HG03460 (cell line): ENCODE measurements around the gene HOXC10.

ENCODE experiments used
- ATAC-seq: cut with Tn5 transposase; IDR thresholded peaks from one replicate; pipeline ENCODE4 v1.9.1; 2021; ENCODE audit not compliant: unreplicated experiment

Gene HOXC10

GRCh38 chr12:53950789-53951576 lies 34.0 kb upstream of the HOXC10 start:
- no peak for ATAC-seq

DNA sequence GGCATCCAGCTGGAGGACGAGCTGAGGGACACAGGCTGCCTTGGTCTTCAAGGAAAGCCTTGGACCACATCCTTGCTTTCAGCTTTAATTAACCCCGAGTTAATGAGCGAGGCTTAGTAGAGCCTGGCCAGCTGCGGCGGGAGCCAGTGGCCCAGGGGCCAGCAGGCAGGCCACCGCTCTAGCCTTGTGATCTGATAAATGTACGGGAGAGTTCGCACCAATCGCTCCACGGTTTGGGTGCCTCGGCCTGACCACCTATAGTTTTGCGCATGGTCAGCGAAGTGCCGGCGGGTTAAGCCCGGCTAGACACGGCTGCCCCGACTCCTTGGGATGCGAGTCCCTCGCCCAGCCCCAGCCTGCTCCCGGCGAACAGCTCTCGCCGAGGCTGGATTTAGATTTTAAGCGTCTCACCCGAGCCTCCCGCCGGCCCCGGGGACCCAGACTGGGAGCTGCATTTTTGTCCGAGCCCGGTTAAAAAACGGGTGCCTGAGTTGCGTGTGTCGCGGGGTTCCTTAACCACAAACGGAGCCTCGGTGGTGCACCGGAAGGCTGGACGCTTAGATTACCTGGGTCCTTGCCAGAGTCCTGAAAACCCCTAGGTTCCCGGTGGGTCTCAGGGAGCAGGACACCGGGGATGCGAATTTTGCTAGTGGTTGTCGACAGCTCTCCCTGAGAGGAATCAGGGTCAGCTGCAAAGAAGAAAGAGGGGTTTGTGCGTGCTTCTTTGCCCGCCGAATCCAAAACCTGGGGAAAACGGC lies 33.2 kb upstream of the HOXC10 start:
- ATAC-seq: no peak

DNA sequence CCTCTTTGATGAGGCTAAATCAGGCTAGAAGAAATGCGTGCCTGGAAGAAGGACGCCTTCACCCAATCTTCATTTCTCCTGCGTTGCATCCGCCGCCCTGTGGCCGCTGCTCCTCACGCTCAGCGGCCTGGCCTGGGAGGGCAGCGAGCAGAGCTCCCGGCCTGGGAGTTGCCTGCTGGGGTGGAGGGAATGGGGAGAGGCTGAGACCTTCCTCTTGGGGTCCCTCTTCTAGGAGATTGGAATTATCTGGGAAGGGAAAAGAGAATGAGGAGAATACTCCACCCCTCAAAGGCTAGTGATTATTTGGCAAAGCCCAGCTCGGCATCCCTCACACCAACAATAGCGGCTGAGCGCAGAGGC lies 32.6 kb upstream of the HOXC10 start:
- ATAC-seq: no peak

DNA sequence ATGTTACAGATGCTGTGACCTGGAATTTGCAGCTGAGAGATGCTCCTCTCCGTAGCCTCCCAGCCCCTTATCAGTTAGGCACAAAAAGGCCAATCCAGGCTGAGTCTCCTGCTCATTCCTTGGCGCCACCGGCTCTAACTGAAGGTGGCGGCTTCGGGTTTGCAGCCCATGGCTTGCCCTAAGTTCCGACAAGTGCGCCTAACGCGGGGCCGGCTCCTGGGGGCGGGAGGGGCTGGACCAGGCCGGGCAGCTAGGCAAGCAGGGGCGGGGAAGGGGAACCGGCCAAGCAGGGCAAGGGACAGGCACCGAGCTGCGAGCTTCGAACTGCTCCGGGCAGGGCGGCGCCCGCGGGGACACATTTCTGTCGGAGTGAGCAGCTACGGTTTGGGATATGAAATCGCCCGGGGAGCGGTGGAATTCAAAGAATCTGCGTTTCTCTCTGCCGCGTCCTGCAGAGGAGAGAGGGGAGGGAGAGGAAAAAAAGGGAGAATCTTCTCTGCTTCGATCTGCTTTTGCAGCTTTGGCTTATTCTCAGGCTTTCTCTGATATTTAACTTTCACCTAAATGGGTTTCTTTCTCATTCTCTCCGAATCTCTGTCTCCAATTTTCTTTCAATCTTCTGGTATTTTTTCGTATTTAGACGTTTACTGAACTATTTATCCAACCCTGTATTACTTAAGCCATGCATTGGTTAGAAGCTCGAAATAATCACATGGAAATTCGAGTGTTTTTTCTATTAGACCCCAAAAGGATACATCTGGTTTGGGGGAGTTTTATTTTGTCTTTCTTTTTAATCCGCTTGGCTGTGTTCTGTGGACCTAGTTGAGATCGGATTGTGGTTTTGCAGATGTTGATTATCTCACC lies 31.8 kb upstream of the HOXC10 start:
- ATAC-seq: no peak

DNA sequence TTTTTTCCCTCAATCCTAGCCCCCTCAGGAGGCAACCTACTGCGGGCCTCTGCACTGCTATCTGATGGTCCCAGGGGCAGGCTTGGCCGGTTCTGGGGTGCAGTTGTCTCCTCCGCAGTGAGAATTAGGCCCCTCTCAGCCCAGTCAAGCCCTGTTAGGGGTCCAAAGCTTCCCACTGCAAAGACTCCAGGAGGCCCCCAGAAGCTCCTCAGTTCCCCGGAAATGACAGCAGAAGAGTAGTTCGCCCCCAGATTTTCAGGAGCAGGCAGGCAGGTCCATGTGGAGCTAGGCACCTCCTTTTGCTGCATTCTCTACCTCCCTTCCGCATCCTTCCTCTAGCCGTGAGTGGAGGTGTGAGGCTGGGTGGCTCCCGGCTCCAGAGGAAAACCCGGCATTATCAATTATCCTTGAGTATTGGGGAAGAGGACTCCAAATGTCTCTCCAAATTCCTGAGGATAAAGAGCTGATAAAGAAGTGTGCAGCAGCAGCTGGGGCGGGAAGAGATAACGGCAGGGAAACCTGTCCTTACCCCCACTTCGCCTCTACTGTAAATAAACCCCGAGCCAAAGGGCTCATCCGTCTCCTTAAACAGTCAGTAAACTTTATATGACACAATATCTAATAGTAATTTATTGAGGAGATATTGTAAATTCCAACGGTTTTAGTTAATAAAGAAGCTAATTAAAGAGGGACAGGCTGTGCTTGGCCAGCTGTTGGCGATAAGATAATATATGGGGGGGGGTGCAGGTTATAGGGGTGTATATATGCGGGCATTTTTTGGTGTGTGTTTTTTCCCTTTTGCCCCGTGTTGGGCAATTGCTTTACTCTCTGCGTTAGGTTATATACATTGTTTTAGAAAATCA lies 30.9 kb upstream of the HOXC10 start:
- ATAC-seq: no peak

- no peak for ATAC-seq
Observed at GRCh38 chr12:53954694-53955035, 30.3 kb upstream of the HOXC10 start, which contains the start of gene HOXC12. Gene HOXC12, plus strand, starts transcription at chr12:53954903. Its CDS starts 27 bp downstream, at chr12:53954930.

GRCh38 chr12:53955036-53955775 lies 29.7 kb upstream of the HOXC10 start:
- no peak for ATAC-seq

GRCh38 chr12:53955776-53956250 lies 29.1 kb upstream of the HOXC10 start:
- ATAC-seq: no peak

- ATAC-seq: no peak
Observed at GRCh38 chr12:53956251-53956887, 28.6 kb upstream of the HOXC10 start.

DNA sequence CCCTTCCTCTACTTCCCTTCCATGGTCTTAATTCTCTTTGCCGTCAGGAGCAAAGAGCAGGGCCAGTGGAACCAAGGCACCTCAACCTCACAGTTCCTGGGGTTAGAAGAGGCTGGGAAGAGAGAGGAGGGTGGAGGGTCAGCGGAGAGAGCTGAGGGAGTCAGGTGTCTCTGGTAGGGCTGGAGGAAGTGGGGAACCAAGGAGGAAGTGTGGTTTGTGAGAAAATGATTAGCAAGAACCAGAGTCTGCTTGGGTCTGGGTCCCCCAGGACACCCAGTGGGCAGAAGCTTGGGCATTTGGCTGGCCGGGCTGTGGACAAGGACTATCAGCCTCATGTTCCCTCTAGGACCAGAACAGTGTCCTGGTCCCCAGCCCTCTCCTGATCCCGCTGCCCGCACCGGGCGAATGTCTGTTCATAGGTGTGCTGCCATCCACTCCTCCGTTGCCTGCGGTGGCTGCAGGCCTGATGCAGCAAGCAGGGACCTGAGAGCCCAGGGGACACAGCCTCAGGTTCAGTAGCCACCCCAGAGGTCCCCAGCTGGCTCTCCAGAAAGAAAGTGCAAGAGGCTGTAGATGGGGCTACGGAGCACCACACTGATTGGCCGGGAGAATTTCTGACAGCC lies 27.9 kb upstream of the HOXC10 start:
- no peak for ATAC-seq

DNA sequence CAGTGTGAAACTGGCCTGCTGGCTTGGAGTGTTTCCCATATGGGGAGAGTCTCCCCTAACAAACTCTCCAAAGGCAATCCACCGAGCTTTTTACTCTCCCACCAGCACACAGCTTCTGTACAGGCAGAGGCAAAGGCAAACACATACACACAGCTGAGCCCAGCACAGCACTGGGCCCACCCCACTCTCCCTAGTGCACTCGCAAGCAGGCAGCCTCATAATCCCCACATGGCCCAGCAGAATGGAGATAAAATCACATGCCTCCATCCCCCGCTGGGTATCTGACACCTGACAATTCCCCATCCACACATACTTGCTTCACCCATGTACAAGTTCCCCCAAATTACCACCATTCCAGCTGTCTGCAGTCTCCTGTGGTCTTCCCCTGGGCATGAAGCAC lies 26.8 kb upstream of the HOXC10 start:
- ATAC-seq: no peak

DNA sequence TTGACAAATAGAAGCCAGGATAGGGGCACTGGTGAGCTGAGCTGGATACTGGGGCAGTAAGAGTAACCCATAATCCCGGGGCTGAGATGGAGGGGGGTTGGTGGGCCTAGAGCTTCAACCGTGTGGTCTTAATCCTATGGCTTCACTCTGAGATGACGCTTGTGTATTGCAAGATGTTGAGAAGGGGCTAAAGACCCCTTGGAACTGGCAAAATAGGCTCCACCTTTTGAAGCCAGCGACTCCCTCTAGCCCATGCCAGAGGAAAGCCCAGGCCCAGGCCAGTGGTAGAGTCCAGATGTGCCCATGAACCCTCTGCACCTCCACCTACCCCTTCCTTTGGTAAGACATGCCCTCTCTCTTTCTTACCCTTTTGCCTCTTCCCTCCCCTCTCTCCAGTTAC lies 25.6 kb upstream of the HOXC10 start:
- ATAC-seq: no peak

GRCh38 chr12:53960187-53961024 lies 24.5 kb upstream of the HOXC10 start:
- ATAC-seq: no peak

DNA sequence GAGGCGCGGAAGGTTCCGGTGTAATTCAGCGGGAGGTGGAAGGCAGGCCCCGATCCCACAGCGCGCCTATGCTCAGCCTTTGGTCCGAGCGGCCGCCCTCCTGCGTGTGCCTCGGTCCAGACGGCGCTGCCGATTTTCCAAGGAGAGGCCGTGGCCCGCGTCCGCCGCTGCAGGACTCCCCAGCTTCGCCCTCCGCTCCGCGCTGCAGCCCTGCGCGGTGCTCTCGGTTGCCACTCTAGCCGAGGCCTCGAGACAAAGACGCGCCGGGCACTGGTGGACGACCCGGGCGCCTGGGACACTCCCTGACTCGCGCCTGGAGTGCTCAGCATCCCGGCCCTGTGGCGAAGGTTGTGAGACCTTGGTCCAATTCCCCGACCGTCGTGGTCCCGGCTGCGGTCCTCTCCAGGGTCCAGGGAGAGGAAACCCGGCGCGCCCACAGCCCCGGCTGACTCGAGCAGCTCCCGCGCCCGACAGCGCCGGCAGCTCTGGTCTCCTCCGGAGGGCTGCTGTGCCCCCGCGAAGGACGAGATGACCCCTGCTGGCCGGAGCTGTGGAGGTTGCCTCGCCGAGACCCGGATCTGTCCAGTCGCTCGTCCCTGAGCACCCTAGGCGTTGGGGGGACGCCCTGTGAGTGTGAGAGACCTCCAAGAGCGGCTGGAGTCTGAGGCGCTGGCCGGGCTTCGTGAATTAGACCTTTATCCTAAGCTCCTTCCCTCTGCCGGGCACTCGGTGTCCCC lies 23.8 kb upstream of the HOXC10 start:
- ATAC-seq: no peak

DNA sequence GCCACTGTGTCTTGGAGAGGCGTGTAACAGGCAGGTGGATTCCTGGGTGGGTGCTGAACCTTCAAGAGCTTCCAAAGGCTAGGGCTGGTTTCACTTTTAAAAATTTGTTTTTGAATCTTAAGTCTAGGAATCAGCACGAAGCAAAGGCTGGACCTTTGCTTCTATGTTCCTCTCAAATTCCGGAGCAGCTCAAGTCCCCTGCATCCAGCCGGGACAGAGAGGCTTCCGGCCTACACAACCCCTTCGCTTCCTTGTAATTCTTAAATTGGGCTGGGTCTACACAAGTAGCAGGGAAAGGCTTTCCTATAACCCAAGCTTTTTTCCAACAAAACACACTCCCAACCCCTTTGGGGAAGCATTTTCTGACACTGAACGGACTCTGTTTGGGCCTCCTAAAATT lies 21.9 kb upstream of the HOXC10 start:
- ATAC-seq: no peak

GRCh38 chr12:53963434-53964314 lies 21.3 kb upstream of the HOXC10 start:
- ATAC-seq: no peak
